HepG2 (cell line): ENCODE results near the gene PRR4. TPM values are rescaled to one million over a fixed set of nuclear protein-coding genes. Genes with fewer than 3 reads are reported as not detected.

Source experiments
- BCL3 ChIP-seq: sonication (generic); formaldehyde crosslinking; IDR thresholded peaks from 2 replicates; pipeline ENCODE4 v1.5.1; 2020; ENCODE audit warnings: mild to moderate bottlenecking, missing genetic modification reagents, moderate library complexity
- DBP ChIP-seq: sonication (generic); formaldehyde crosslinking; IDR thresholded peaks from 2 replicates; pipeline ENCODE4 v1.4.0; 2020; ENCODE audit warnings: missing genetic modification reagents; ENCODE audit errors: not compliant biosample characterization
- EHMT2 ChIP-seq: fragments of 200-600 bp; sonication (generic); IDR thresholded peaks from 2 replicates; pipeline ENCODE4 v1.7.0; 2017; ENCODE audit warnings: antibody characterized with exemption, low read depth, low read length, borderline replicate concordance
- ERF ChIP-seq: IDR thresholded peaks from 2 replicates; pipeline ENCODE4 v1.6.1; 2018; ENCODE audit warnings: missing biosample characterization, missing genetic modification reagents
- ESRRA ChIP-seq: sonication (generic); formaldehyde crosslinking; IDR thresholded peaks from 2 replicates; pipeline ENCODE4 v1.5.1; 2020; ENCODE audit warnings: mild to moderate bottlenecking, low read depth, missing genetic modification reagents
- GMEB2 ChIP-seq: IDR thresholded peaks from 2 replicates; pipeline ENCODE4 v1.6.1; 2016; ENCODE audit warnings: missing biosample characterization, missing genetic modification reagents, low read depth
- HDAC6 ChIP-seq: fragments of 200-600 bp; sonication (generic); IDR thresholded peaks from 2 replicates; pipeline ENCODE4 v1.7.0; 2017; ENCODE audit warnings: mild to moderate bottlenecking, antibody characterized with exemption, low read length, low read depth
- HOXD1 ChIP-seq: sonication (generic); formaldehyde crosslinking; IDR thresholded peaks from 2 replicates; pipeline ENCODE4 v1.5.0; 2020; ENCODE audit warnings: missing genetic modification reagents
- JUND ChIP-seq: sonication (generic); formaldehyde crosslinking; IDR thresholded peaks from 2 replicates; pipeline ENCODE4 v1.8.0; 2022; ENCODE audit warnings: mild to moderate bottlenecking, missing genetic modification reagents
- MAFF ChIP-seq: IDR thresholded peaks from 2 replicates; pipeline ENCODE4 v1.6.1; 2011; ENCODE audit warnings: low read depth, low read length, improper control_type of control experiment
- MLXIP ChIP-seq: sonication (generic); formaldehyde crosslinking; IDR thresholded peaks from 2 replicates; pipeline ENCODE4 v1.9.0; 2021; ENCODE audit warnings: missing genetic modification reagents, borderline replicate concordance
- MXI1 ChIP-seq: IDR thresholded peaks from 3 replicates; pipeline ENCODE4 v1.6.1; 2012; ENCODE audit warnings: low read depth, low read length, inconsistent platforms, borderline replicate concordance
- MYC ChIP-seq: sonication (generic); formaldehyde crosslinking; IDR thresholded peaks from 2 replicates; pipeline ENCODE4 v1.9.0; 2021; ENCODE audit warnings: missing genetic modification reagents, borderline replicate concordance
- NFE2L1 ChIP-seq: sonication (generic); formaldehyde crosslinking; IDR thresholded peaks from 2 replicates; pipeline ENCODE4 v1.4.0; 2020; ENCODE audit warnings: missing genetic modification reagents, mild to moderate bottlenecking, borderline replicate concordance
- RCOR2 ChIP-seq: IDR thresholded peaks from 2 replicates; pipeline ENCODE4 v1.6.1; 2016; ENCODE audit warnings: missing biosample characterization, missing genetic modification reagents
- REPIN1 ChIP-seq: sonication (generic); formaldehyde crosslinking; IDR thresholded peaks from 2 replicates; pipeline ENCODE4 v1.8.0; 2022; ENCODE audit warnings: missing genetic modification reagents, low read depth, mild to moderate bottlenecking, borderline replicate concordance
- ZBTB4 ChIP-seq: sonication (generic); formaldehyde crosslinking; IDR thresholded peaks from 2 replicates; pipeline ENCODE4 v1.4.0; 2020; ENCODE audit warnings: missing genetic modification reagents, mild to moderate bottlenecking, borderline replicate concordance
- ZC3H4 ChIP-seq: sonication (generic); formaldehyde crosslinking; IDR thresholded peaks from 2 replicates; pipeline ENCODE4 v1.4.0; 2020; ENCODE audit warnings: missing genetic modification reagents, borderline replicate concordance
- ZFP90 ChIP-seq: sonication (generic); formaldehyde crosslinking; IDR thresholded peaks from 2 replicates; pipeline ENCODE4 v1.8.0; 2022; ENCODE audit warnings: missing genetic modification reagents, mild to moderate bottlenecking, inconsistent platforms, borderline replicate concordance
- ZNF660 ChIP-seq: sonication (generic); formaldehyde crosslinking; IDR thresholded peaks from 2 replicates; pipeline ENCODE4 v1.5.1; 2020; ENCODE audit warnings: mild to moderate bottlenecking, low read depth, missing genetic modification reagents, borderline replicate concordance
- polyA plus RNA-seq, 8 experiments: library from polyadenylated mRNA; depleted of rRNA in 3 of 8; stranded (reverse) in 7 of 8; unstranded in 1 of 8; fragments of >200 nt; fragmentation: Illumina TruSeq in 4 of 8; extraction: Trizol in 4 of 8; gene quantifications; 2 replicates each; pipeline versions ENCODE4 v1.2.1 to v1.2.3, GENCODE V29; 2011 to 2016; ENCODE audit warnings: low read depth in 4 of 8, missing spikeins in 1 of 8, mixed read lengths in 1 of 8; ENCODE audit not compliant: insufficient read depth in 1 of 8
- total RNA-seq, 5 experiments: library from RNA; depleted of rRNA; stranded (reverse); fragments of >200 nt; fragmentation: Illumina TruSeq; extraction: Trizol; gene quantifications; 2 replicates each; pipeline ENCODE4 v1.2.3, GENCODE V29; 2016; ENCODE audit warnings: low read depth in 1 of 5

The PRR4 gene
- total and polyA plus RNA-seq, 2 of the 13 experiments (the other 11 are each of a cell fraction or from before 2014, with no cell fraction given), result 2.3 to 5.4 TPM

- no peak for TF ChIP-seq GMEB2 (CRISPR knock-in tag)
- peak; percentile 77; the same call in 1 of the 2 replicates for TF ChIP-seq HOXD1 (CRISPR knock-in tag)
- TF ChIP-seq ZBTB4, result no peak
- peak; percentile 42; the same call in 1 of the 2 replicates for TF ChIP-seq JUND (CRISPR knock-in tag)
- TF ChIP-seq ERF, result peak; percentile 94
- no peak; the same call in 1 of the 2 replicates for TF ChIP-seq MYC (CRISPR knock-in tag)
- no peak for TF ChIP-seq NFE2L1 (CRISPR knock-in tag)
- peak; percentile 96 for TF ChIP-seq EHMT2
- peak; percentile 80; the same call in 1 of the 2 replicates for TF ChIP-seq REPIN1
- TF ChIP-seq ESRRA (CRISPR knock-in tag), result 0 out of 2 replicates have a peak, but pooled peaks have one; percentile 41
- TF ChIP-seq ZC3H4 (CRISPR knock-in tag), result no peak
- TF ChIP-seq MAFF, result no peak
- TF ChIP-seq MLXIP, result peak; percentile 99
- no peak for TF ChIP-seq DBP (CRISPR knock-in tag)
- no peak for TF ChIP-seq BCL3
- no peak for TF ChIP-seq MXI1
- TF ChIP-seq HDAC6, result no peak
- TF ChIP-seq ZNF660, result no peak
- no peak for TF ChIP-seq ZFP90 (CRISPR knock-in tag)
- peak; percentile 90 for TF ChIP-seq RCOR2 (CRISPR knock-in tag)
Observed at GRCh38 chr12:10891937-10892336, 42.7 kb upstream of the PRR4 start (continued).
